ENCODE results near the gene KIZ. TPM values are rescaled to one million over a fixed set of nuclear protein-coding genes. Genes with fewer than 3 reads are reported as not detected.

Gene KIZ
- total and polyA plus RNA-seq, 2 experiments from 2014 or later, result 11.0 to 55.4 TPM

GRCh38 chr20:21202259-21202658, 76.4 kb downstream of the KIZ start:
- TF ChIP-seq, protein P1, sequence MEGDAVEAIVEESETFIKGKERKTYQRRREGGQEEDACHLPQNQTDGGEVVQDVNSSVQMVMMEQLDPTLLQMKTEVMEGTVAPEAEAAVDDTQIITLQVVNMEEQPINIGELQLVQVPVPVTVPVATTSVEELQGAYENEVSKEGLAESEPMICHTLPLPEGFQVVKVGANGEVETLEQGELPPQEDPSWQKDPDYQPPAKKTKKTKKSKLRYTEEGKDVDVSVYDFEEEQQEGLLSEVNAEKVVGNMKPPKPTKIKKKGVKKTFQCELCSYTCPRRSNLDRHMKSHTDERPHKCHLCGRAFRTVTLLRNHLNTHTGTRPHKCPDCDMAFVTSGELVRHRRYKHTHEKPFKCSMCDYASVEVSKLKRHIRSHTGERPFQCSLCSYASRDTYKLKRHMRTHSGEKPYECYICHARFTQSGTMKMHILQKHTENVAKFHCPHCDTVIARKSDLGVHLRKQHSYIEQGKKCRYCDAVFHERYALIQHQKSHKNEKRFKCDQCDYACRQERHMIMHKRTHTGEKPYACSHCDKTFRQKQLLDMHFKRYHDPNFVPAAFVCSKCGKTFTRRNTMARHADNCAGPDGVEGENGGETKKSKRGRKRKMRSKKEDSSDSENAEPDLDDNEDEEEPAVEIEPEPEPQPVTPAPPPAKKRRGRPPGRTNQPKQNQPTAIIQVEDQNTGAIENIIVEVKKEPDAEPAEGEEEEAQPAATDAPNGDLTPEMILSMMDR (IDR thresholded peaks at IDR 0.05; ENCODE audit: low read depth, low read length), result no peak

GRCh38 chr20:21203088-21203656, 77.3 kb downstream of the KIZ start:
- TF ChIP-seq, protein P1 (IDR thresholded peaks at IDR 0.05; ENCODE audit: low read depth, low read length), result no peak
- Histone ChIP-seq H3K36me3 (no peaks in the 10 kb centered on the region), H3K27me3 (no peaks in the 10 kb centered on the region), H3K4me3 (no peak overlapping the region), H3K27ac (no peak overlapping the region), H3K9me3 (ENCODE audit: low read depth) (no peaks in the 10 kb centered on the region), H3K4me1 (ENCODE audit: low read depth) (peaks cover 9% of the 10 kb centered on the region)
- no peak for DNase-seq (ENCODE audit: low read depth in 1 of 2, low spot score in 1 of 2)

More at GRCh38 chr20:21202259-21202658, 76.4 kb downstream of the KIZ start:
- no peak overlapping the region for H3K27ac ChIP-seq
- peak in 1 of 2 donors; percentile 27 for DNase-seq (ENCODE audit: low read depth in 1 of 2, low spot score in 1 of 2)
- no peaks in the 10 kb centered on the region for H3K9me3 ChIP-seq (ENCODE audit: low read depth)
- H3K27me3 ChIP-seq, result no peaks in the 10 kb centered on the region
- H3K4me1 ChIP-seq (ENCODE audit: low read depth), result peaks cover 9% of the 10 kb centered on the region
- no peak overlapping the region for H3K4me3 ChIP-seq
- H3K36me3 ChIP-seq, result no peaks in the 10 kb centered on the region

DNA sequence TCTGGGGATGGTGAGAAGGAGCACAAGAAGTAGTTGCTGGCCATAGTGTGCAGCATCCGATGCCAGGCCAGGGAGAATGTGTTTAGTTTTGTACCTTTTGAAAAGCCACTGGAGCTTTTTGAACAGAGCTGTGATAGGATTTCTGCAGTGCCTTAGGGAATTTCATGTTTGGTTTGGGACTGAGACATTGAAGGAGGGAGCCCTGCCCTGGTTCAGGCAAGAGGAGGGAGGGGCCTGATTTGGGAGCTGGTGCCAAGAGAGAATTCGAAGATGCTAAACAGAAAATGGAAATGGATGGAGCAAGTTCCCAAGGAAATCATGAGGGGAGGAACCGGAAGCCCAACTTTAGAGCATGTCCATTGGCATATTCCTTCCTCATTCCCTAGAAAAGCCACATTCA, 80.7 kb downstream of the KIZ start:
- H3K27me3 ChIP-seq, result no peaks in the 10 kb centered on the region
- no peaks in the 10 kb centered on the region for H3K4me1 ChIP-seq (ENCODE audit: low read depth)
- H3K36me3 ChIP-seq, result no peaks in the 10 kb centered on the region
- H3K4me3 ChIP-seq, result no peak overlapping the region
- no peak overlapping the region for H3K27ac ChIP-seq
- TF ChIP-seq, protein P1 (IDR thresholded peaks at IDR 0.05; ENCODE audit: low read depth, low read length), result no peak
- no peaks in the 10 kb centered on the region for H3K9me3 ChIP-seq (ENCODE audit: low read depth)
- no peak for DNase-seq (ENCODE audit: low read depth in 1 of 2, low spot score in 1 of 2)

- DNase-seq (ENCODE audit: low read depth in 1 of 2, low spot score in 1 of 2), result peak in 1 of 2 donors; percentile 42
- no peak overlapping the region for H3K4me3 ChIP-seq
Observed at GRCh38 chr20:21208999-21209398, 83.1 kb downstream of the KIZ start.

GRCh38 chr20:21209668-21210067, 83.8 kb downstream of the KIZ start:
- Histone ChIP-seq H3K4me1 (ENCODE audit: low read depth) (no peaks in the 10 kb centered on the region), H3K27ac (no peak overlapping the region), H3K9me3 (ENCODE audit: low read depth) (no peaks in the 10 kb centered on the region), H3K27me3 (no peaks in the 10 kb centered on the region), H3K4me3 (no peak overlapping the region), H3K36me3 (no peaks in the 10 kb centered on the region)
- DNase-seq (ENCODE audit: low read depth in 1 of 2, low spot score in 1 of 2), result no peak
- TF ChIP-seq, protein P1 (IDR thresholded peaks at IDR 0.05; ENCODE audit: low read depth, low read length), result no peak

More at GRCh38 chr20:21208999-21209398, 83.1 kb downstream of the KIZ start:
- TF ChIP-seq, protein P1 (IDR thresholded peaks at IDR 0.05; ENCODE audit: low read depth, low read length), result no peak
- no peaks in the 10 kb centered on the region for H3K27me3 ChIP-seq
- H3K9me3 ChIP-seq (ENCODE audit: low read depth), result no peaks in the 10 kb centered on the region
- no peaks in the 10 kb centered on the region for H3K4me1 ChIP-seq (ENCODE audit: low read depth)
- H3K36me3 ChIP-seq, result no peaks in the 10 kb centered on the region
- H3K27ac ChIP-seq, result no peak overlapping the region

All from cardiac muscle cell (in vitro differentiated cells and primary cell).